Measurements from ENCODE around the gene TEX2.

DNA sequence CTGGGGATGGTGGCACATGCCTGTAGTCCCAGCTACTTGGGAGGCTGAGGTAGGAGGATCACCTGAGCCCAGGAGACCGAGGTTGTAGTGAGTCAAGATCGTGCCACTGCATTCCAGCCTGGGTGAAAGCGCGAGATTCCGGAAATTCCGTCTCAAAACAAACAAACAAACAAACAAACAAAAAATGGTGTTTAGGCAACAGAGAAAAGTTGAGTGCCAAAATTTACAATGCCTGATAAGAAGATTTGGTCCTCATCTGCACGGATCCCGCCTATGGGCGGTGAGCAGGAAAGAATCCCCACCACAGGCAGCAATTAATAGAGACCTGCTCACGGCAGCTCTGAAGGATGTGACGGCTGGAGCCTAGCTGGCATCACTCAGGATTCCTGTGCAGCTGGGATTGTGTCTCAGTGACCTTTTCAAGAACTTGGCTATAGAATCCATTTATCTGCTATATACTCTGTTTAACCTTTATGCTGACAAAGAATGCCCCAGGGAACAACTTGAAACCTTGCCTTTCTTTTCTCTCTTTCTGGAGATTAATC, 14.0 kb upstream of the TEX2 start:
- TF ChIP-seq, protein P1, sequence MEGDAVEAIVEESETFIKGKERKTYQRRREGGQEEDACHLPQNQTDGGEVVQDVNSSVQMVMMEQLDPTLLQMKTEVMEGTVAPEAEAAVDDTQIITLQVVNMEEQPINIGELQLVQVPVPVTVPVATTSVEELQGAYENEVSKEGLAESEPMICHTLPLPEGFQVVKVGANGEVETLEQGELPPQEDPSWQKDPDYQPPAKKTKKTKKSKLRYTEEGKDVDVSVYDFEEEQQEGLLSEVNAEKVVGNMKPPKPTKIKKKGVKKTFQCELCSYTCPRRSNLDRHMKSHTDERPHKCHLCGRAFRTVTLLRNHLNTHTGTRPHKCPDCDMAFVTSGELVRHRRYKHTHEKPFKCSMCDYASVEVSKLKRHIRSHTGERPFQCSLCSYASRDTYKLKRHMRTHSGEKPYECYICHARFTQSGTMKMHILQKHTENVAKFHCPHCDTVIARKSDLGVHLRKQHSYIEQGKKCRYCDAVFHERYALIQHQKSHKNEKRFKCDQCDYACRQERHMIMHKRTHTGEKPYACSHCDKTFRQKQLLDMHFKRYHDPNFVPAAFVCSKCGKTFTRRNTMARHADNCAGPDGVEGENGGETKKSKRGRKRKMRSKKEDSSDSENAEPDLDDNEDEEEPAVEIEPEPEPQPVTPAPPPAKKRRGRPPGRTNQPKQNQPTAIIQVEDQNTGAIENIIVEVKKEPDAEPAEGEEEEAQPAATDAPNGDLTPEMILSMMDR (IDR thresholded peaks at IDR 0.05; ENCODE audit: poor library complexity) = no peak
- no peak for TF ChIP-seq EZH2phosphoT487 (IDR thresholded peaks at IDR 0.05; ENCODE audit: low read depth, severe bottlenecking, unreplicated experiment)
